Globus pallidus (tissue), 1 donor: Measurements from ENCODE around the gene SFN.
"Not testable (repeated sequence)": the region's sequence is repeated elsewhere in the genome, so short reads cannot be mapped to it uniquely, and the experiment has no call there.

Source experiments
- DNase-seq: peaks from one replicate; pipeline ENCODE4 v3.0.0-alpha.2; 2015; ENCODE audit warnings: low spot score

Gene SFN

DNA sequence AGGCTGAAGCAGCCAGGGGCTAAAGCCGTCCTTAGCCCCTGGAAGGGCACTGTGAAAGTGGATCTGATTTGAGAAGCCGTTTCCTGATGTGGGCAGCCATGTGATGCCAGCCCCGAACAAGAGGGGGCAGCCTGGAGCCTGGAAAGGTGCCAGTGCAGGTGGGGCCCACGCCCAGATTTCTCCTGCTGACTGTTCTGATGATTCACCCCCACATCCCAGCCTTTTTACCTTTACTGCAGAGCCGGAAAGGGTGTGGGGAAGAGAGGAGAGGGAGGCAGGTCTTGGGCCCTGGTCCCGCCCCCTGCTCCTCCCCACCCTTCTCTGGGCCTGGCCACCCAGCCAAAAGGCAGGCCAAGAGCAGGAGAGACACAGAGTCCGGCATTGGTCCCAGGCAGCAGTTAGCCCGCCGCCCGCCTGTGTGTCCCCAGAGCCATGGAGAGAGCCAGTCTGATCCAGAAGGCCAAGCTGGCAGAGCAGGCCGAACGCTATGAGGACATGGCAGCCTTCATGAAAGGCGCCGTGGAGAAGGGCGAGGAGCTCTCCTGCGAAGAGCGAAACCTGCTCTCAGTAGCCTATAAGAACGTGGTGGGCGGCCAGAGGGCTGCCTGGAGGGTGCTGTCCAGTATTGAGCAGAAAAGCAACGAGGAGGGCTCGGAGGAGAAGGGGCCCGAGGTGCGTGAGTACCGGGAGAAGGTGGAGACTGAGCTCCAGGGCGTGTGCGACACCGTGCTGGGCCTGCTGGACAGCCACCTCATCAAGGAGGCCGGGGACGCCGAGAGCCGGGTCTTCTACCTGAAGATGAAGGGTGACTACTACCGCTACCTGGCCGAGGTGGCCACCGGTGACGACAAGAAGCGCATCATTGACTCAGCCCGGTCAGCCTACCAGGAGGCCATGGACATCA is at the start of gene SFN:
TSS of gene SFN (plus strand) at position 369 of the 904 bp plus-strand sequence. CDS start at position 433, 64 bp downstream.
- DNase-seq = no peak

DNA sequence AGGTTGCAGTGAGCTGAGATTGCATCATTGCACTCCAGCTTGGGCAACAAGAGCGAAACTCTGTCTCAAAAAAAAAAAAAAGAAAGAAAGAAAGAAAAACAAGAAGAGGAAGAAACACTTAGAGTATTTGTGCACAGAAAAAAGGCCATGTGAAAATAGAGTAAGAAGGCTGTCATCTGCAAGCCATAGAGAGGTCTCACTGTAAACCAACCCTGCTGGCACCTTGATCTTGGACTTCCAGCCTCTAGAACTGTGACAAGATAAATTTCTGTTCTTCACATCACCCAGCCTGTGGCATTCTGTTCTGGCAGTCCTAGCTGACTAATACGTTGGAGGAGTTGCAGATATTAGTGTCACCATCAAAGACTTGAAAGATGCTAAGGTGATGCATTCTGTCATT is 48.6 kb upstream of the SFN start:
- no peak for DNase-seq

DNA sequence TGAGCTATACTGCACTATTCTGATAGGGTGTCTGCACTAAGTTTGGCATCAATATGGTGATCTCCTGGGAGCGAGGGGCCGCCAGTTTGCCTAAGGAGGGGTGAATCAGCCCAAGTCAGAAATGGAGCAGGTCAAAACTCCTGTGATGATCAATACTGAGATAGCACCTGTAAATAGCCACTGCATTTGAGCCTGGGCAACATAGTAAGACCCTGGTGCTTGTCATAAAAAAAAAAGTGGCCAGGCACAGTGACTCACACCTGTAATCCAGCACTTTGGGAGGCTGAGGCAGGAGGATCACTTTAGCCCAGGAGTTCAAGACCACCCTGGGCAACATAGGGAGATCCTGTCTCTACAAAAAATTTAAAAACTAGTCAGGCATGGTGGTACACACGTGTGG is 48.1 kb upstream of the SFN start:
- DNase-seq = no peak

DNA sequence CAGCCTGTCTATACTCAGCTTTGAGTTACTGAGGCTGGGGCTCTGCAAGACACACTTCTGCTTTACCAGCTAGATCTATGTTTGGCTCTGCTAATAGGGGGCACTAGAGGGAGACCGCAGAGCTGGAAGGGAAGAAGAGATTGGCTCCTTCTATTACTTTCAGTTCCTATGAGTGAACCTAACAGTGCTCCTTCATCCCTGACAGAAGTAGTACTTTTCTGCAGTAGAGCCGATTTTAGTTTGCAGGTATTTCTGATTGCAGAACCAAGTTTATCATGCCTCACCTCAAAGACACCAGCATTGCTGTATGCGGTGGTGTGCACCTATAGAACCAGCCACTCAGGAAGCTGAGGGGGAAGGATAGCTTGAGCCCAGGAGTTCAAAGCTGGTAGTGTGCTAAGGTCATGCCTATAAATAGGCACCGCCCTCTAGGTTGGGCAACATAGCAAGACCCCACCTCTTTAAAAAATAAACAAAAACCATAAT is 42.1 kb upstream of the SFN start:
- peak; percentile 30 for DNase-seq

DNA sequence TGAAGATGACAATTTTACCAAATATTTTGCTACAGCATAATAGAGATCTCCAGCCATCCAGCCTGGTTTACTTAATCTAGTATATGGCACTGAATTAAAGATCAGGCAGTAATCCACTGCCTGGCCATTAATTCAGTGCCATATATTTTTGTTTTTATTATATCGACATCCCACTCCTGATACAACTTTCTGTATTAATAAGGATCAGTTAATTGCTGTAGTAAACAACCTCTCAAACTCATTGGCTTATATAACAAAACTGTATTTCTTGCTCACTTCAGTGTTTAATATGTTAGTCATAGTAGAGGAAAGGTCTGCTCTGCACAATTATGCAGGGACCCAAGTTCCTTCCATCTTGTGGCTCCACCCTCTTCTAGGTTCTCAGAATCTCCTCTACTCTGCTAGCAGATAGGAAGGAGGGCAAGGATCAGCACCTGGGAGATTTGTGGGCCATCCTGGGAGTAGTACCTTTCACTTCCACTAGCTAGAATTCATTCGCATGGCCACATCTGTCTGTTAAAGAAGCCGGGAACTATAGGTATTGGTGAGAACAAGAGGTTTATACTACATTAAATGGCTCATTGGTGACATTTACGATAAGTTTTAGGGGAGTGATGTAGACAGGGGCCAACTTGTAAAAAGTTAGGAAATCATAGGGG is 40.1 kb upstream of the SFN start:
- DNase-seq = no peak

DNA sequence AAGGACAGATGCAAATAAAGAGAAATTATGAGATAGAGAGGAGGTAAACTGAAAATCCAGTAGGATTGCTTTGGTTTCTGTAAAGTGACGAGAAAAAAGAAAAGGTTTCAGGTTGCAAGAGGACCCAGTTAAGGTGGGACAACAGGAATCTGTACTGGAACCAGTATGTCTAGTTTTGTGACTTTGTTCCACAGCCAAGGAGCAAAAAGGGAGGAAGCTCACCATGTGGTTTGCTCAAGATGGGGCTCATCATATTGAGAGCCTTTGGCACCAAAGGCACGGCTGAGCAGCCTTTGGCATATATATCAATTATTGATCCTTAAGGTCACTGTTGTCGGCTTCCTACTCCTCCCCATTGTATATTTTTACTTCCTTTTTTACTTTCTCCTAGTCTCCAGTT is 38.2 kb upstream of the SFN start:
- DNase-seq = no peak

DNA sequence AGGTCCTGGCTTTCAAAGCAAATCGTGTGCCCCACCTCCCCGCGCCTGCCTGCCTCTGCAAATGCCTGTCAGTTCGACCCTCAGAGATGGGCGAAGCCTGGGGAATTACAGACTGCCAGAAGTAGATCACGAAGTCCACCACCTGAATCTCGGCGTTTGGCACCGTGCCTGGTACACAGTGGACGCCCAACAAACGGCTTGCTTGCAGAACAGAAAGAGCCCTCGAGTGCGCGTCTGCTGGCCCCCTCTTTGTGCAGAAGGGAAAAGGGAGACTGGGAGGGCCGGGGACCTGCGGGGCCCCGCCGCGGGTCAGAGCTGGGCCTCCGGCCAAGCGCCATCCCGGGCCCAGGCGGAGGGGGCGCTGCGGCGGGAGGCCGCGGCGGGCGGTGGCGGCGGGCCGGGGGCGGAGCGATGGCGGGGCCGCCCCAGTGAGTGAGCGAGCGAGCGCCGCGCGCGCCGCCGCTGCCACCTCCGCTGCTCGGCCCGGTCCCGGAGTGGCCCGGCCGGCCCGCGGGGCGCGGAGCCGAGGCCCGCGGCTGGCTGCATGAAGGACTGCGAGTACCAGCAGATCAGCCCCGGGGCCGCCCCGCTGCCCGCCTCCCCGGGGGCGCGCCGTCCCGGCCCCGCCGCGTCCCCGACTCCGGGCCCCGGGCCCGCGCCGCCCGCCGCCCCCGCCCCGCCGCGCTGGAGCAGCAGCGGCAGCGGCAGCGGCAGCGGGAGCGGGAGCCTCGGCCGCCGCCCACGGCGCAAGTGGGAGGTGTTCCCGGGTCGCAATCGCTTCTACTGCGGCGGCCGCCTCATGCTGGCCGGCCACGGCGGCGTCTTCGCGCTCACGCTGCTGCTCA is 36.5 kb upstream of the SFN start, which contains the start of gene ZDHHC18:
TSS of gene ZDHHC18 (plus strand) at position 428 of the 845 bp plus-strand sequence. CDS start at position 545, 117 bp downstream.
- peak; percentile 56 for DNase-seq

DNA sequence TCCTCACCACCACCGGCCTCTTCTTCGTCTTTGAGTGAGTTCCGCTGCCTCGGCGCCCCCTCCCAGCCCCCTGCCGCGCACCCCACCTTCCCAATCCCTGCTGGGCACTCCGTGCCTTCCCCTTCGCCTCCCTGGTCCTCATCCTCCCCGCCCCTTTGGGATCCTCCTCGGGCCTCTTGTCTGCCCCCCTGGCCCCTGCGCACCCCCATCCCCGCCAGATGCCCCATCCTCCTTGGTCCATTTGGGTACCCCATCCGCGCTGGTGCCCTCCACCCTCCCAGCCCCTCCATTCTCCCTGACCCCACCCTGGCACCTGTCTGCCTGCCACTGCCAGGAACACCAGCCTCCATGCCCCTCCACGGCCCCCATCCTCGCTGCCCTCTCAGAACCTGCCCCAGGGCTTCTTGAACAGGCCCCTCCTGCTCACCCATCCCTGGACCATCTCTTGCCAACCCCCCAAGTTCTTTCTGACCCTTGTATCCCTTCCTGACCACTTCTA is 35.8 kb upstream of the SFN start:
- no peak for DNase-seq

DNA sequence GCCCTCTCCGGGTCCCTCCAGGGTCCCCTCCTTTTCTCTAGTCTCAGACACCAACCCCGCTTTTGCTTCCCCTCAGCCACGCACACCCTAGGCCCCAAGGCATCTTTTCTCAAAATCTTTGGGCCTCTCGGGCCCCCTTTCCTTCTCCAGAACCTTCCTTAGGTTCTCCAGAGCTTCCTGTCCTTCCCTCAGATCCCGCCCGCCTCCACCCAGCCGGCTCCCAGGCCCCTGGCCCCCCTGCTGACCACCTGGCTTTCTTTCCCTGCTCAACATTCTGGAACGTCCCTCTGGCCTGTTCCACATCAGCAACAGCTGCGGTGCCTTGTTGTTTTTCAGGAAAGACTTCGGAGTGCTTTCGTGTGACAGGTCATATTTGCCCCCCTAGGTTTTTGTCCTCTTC is 35.3 kb upstream of the SFN start:
- DNase-seq = no peak

DNA sequence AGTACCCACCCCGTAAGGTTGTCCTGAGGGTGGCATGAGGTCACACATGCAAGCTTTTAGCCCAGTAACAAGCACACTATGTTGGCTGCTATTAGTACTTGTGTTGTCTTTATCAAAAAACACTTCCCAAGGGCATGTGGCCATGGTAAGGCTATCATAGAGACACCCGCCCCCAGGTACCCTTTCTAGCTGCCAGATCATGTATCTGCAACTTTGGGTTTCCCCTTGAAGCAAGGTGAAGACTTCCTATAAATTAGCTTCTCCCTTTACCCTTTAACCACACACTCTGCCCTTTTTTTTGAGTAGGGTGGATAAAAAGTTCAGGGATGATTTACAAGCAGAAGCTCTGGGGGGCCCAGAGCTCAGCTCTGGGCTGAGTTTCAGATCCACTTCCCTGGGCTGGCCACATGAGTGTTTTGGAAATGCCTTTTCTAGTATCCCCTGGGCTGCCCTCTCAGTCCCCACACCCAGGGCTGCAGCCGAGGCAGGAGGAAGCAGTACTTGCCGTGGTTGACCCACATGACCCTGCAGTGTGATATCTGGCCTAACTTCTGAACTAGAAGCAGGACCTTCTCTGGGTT is 34.4 kb upstream of the SFN start:
- peak; percentile 51 for DNase-seq

DNA sequence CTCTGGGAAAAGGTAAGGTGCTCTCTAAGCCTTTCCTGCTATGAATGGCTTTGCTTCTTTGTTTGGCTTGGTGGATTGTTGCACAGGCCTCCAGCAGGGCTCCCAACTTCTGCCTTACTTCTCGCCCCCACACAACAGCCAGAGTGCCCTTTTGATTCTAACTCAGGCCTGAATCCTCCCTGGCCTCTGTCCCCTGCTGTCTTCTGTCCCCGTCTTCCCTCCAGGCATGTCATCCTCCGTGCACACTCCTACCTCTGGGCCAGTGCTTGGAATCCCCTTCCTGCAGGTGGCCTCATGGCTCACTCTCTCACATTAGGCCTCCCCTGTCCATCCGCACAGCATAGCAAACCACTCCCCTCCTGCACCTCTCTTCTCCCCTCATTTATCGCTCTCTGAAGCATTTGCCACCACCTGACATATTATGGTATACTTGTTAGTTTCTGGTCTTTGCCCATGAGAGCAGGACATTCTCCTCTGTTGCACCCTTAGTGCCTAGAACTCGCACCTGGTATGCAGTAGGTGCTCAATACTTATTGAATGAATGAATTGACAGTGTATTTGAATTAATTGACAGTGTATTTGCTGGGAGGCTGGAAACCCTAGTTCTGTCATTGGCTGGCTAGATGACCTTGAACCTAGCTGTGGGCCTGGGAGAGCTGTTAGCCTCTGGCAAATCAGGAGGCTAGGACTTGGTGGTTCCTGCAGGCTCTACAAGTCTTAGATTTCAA is 33.6 kb upstream of the SFN start:
- DNase-seq = no peak

DNA sequence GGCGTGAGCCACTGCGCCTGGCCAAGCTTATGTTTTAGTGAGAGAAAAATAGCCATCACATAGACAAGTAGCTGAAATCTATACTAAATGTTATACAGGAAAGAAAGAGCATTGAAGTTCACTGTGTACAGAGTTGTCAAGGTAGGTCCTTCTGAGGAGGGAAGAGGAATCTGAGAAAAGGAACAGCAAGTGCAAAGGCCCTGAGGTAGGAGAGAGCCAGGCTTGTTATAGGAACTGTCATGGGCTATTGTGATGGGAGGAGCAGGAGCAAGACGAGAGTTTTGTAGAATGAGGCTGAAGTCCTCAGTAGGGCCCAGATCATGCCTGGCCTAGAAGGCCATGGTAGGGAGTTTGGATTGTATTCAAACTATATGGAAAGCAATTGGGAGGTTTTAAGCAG is 31.9 kb upstream of the SFN start:
- no peak for DNase-seq

DNA sequence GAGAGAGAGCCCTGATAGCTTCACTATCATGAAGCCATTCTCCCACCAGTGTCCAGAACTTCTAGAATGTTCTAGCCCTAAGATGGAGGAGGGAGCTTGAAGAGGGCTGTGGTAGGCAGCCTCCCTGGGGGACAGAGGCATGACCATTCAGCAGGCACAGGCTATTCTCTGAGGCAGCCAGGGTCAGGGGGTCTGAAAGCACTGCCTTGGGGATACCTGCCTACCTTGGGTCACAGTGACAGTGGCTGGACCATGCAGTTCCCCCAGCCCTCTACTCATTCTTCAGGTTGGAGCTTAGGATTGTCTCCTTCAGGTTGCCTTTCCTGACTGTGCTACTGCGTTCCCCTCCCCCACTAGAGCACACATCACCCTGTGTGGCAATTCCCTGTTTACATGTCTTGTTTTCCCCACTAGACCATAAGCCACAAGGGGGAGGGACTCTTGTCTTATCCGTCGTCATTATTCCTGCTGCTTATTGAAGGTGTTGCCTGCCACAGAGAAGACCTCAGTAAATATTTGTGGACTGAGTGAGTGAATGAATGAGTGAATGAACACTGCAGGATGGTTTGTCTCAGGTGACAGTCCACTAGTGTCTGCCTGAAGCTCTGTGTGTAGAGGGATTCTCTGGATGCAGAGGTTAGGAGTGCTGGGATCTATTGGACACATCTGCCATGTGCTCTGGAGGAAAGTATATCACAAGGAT is 31.3 kb upstream of the SFN start:
- no peak for DNase-seq

DNA sequence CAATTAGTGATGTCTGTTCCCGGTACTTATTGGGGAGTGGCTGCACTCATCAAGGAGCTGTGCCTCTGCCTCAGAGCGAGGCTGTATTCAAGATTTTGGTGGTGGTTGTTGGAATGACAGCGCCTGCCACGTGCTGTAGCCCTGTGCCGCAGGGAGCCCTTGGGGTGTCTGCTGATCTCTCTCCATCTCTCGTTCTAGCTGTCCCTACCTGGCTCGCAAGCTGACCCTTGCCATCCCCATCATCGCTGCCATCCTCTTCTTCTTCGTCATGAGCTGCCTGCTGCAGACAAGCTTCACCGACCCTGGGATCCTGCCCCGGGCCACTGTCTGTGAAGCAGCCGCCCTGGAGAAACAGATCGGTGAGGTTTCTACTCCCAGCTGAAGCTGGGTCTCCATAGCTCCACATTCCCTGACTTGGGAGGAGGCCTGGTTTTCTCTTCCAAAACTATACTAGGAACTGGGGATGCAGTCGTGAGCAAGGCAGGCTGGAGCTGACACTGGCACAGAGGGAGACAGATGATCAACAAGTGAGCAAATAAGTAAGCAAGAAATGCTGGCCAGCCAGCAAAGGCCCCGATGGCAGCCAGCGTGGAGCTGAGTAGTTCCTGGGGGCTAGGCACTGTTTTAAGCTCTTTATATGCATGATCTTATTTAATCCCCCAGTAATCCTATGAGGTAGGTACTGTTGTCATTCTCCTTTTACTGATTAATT is 30.5 kb upstream of the SFN start:
- no peak for DNase-seq

DNA sequence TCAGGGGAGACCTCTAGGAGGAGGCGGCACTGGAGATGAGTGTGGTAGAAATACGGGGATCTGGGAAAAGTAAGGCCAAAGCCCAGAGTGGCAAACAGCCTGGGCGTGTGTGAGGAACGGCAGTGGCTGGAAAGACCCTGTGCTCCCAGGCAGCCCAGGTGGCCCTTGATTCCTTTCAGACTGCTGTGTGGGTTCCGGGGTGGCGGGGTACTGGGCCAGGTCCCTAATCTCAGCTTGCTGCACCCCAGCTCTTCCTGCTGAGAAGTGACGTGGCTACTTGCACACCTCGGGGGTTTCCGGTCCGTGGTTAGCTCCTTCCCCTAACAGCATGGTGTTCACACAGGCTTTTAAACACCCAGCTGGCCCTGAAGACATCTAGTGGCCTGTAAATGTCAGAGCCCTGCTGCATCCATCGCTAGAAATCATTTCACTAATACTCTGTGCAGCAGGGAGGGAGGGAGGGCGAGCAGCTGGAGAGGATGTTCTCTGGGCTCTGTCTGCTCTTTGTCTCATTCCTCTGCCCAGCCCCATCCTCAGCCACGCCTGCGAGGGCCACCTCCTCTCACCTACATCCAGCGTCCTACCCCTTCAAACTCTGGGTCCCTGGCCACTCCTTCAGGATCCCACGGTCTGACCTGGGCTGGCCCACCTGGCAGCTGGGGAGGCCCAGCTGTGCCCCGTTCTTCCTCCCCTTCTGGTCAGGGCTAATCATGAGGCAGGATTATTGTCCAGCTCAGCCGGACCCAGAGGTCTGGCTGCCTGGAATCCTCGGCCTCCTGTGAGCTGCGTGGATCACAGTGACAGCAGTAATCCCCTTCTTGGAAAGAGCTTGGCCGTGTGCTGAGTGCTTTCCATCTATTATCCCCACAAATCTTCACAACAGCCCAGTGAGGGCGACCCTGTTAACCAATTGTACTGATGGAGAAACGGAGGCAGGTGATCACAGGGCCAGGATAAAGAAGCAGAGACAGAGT is 29.2 kb upstream of the SFN start:
- DNase-seq = no peak

DNA sequence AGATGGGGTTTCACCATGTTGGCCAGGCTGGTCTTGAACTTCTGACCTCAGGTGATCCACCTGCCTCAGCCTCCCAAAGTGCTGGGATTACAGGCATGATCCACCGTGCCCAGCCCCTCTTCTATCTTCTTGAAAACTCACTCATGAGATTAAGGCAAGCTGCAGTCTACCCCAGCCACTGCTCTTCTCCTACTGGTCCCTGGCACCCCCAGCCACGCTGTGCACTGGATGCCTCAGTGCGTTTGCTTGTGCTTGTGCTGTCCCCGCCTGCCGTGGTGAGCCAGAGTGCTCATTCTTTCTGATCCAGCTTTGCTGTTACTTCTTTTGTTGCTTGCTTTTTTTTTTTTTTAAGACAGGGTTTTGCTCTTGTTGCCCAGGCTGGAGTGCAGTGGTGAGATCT is 25.3 kb upstream of the SFN start:
- DNase-seq = not testable (repeated sequence)

DNA sequence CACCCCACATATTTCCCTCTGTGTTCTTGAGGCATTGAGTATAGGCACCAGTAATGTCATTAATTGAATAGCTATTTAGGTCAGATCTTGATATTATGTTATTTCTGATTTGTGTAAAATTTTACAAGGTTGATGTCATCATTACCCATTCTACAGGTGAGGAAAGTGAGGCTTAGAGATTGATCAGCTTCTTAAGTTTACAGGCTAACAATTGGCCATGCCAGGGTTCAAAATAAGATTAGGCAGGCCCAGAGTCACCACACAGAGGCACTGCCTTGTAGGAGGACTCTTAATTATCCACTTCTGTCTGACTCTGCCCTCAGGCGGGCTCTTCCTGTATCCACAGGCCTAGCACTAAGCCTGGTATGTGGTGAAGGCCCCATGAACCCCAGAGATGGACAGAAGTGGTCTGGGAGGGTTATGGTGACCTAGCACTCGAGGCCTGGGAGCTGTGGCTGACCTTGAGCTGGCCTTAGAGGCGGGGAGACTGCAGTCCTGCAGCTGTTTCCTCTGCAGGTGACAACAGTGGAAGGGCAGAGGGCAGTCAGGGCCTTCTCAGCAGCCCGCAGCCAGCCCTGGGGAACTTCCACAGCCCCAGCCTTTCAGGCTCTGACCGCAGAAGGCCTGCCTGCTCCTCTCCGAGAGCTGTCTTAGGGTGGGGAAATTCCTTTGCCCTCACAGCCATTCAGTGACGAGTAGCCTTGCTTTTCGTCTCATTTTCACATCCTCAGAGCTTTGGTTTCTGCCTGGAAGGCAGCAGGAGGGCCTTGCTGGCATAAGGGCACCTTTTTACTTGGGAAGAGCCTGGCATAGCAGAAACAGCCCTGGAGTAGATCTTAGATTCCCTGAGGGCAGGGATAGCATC is 24.2 kb upstream of the SFN start:
- no peak for DNase-seq

DNA sequence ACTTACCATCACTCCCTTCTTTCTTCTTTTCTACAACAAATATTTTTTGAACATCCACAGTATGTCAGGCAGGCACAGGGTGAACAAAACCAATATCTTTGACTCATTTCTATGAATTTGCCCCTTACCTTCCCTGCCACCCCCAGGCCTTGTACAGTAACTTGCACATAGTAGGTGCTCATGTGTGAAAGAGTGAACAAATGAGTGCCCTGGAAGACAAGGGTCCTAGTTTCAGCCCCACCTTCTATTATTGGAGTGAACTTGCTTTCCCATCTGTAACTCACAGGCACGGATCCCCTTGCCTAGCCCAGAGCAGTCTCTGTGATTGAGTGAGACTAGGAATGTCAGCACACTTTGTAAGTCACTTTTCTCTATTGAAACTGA is 23.6 kb upstream of the SFN start:
- no peak for DNase-seq
